Effector CD8-positive, alpha-beta T cell (primary cell): Measurements from ENCODE around the gene NEIL1.
"Not testable (repeated sequence)": the region's sequence is repeated elsewhere in the genome, so short reads cannot be mapped to it uniquely, and the experiment has no call there.

Source experiments
- DNase-seq: peaks from one replicate; lab custom pipeline; 2025; lab: John Stamatoyannopoulos, UW

NEIL1 gene

DNA sequence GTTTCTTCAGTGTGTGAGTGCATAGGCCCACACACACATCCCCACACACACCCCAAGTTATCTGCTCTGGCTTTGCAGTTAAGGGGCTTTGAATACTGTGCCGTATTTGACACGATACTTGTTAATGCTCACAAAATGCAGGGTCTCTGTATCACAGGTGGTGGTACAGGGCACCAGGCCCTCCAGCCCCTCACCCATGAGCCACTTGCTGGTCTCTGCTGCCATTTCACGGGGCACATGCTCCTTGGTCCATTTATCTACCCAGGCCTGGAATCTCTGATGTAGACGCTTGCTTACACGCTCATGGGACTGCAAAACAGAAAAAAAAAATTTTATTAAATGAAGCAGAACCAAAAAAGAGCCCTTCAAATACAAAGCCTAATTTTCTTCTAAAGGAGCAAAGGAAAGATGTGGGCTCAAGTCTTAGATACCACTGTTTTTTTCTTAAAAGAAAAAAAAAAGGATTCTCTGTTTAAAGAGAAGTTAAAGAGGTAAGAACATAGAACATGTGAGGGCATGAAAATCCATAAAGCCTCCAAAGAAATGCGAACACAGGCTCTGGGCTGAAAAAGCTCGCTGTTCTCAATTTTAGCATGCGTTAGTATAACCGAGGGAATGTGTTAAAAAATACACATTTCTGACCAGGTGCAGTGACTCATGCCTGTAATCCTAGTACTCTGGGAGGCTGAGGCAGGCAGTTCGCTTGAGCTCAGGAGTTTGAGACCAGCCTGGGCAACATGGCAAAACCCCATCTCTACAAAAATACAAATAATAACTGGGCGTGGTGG is 25.3 kb downstream of the NEIL1 start:
- DNase-seq: no peak

DNA sequence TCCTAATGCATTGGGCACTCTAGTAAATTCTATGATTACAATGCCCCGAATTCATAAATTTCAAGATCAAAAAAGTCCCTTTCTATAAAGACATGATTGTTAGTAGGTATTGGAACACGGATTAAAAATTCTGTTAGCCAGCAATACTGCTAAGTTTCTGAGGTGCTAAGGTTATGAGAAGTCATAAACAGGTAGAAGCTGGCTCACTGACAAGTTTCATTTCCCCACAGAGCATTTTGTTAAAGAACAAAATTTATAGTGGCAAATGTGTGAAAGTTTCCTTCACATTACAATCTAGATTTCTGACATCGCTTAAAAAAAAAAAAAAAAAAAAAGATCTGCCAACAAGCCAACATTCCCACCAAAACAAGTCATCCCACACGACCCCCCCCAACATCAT is 33.9 kb downstream of the NEIL1 start:
- DNase-seq: no peak

DNA sequence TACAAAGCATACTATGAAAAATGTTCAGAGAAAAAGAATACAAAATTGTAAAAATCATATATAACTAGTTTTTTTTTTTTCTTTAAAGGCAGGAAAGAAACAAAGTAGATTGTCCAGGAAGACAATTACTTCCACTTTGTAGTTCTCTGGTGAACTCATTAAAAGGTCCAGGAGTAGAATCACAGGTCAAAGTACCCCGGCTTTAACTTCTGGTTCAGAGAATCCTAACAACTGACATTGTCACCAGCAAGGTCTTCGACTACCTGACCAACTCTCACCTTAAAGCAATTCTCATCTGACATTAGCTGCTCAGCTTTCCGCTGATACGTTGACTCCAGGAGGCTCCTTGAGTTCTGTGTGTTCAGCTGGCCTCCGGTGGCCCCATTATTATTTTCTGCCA is 37.1 kb downstream of the NEIL1 start:
- not testable (repeated sequence) for DNase-seq

DNA sequence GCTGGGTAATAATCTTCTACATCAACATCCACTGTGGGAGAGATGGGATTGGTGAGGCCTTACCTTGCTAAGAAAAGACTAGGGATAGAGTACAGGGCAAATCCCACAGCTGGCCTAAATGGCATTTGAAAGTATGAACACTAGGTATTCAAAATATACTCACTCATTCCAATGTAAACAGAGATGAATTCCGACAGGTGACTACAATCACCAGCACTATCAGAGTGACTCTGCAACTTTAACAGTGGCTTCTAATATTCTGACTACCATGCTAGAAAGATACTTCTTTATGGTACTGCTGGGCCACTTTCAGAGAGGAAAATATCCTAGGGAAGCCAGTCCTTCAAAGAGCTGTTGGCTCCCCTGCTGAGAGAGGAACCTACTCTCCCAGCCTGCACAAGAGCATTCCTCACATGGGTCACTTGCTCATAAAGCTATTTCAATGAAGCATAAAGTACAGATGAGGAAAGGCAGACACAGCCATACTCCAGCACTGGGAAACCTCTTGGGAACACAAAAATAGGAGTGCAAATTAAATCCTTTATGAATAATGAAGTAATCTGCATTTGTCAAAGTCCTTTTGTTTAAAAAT is 43.0 kb downstream of the NEIL1 start:
- no peak for DNase-seq

DNA sequence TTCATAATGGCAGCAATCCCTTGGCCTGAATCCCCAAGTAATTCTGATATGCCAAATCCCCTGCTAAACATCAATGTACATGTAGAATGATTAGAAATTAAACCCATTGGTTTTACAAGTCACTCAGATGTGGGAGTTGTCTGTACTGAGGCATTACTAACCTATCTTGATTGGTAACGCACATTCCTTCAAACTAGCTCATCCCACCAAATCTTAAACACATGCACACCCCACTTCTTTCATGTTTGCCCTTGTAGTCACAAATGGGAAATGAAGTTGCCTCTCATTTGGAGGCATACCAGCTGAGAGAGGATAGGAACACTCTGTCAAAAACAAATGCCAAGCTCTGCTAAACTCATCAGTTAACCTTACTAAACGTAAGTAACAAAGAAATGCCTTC is 50.7 kb downstream of the NEIL1 start:
- DNase-seq: no peak

DNA sequence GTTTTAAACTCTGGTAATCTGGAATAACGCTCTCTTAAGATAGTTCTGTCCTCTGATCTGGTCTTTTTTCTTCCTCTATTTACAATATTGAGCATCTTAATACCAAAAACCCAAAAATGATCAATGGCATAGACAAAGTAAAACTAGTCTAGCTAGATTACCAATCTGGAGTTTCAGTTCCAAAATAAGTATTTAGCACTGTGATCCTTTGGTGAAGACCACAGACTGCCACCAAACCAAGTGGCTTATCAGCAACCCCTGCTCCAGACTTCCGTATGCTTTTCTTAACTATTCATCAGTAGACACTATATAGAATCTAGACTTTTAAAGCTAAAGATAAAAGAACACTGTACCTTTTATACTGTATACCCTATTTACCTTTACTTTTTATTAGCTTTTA is 57.1 kb downstream of the NEIL1 start:
- no peak for DNase-seq
